Endodermal cell (in vitro differentiated cells): Measurements from ENCODE around the gene KLHL15. TPM values are rescaled to one million over a fixed set of nuclear protein-coding genes. Genes with fewer than 3 reads are reported as not detected.
A peak's percentile ranks its signal among the peaks of the same experiment; 100 is the strongest.

Experiments
- DNase-seq: peaks from one replicate; pipeline ENCODE4 v3.0.0-alpha.2; 2017
- H3K27ac ChIP-seq: 2 replicates; pipeline ENCODE4 v1.5.1; 2013; ENCODE audit warnings: mild to moderate bottlenecking, low read depth, low read length, moderate library complexity
- H3K27me3 ChIP-seq: 2 replicates; pipeline ENCODE4 v1.6.1; 2013; ENCODE audit warnings: mild to moderate bottlenecking, low read length, moderate library complexity; ENCODE audit not compliant: insufficient read depth, control insufficient read depth, poor library complexity, severe bottlenecking
- H3K36me3 ChIP-seq: 2 replicates; pipeline ENCODE4 v1.7.0; 2013; ENCODE audit warnings: mild to moderate bottlenecking, low read length, moderate library complexity; ENCODE audit not compliant: control insufficient read depth, insufficient read depth
- H3K4me1 ChIP-seq: one replicate; pipeline ENCODE4 v1.7.0; 2013; ENCODE audit warnings: low read length; ENCODE audit not compliant: control insufficient read depth, insufficient read depth
- H3K4me3 ChIP-seq: 2 replicates; pipeline ENCODE4 v1.5.1; 2013; ENCODE audit warnings: mild to moderate bottlenecking, low read length, moderate library complexity
- H3K9ac ChIP-seq: 2 replicates; pipeline ENCODE4 v1.6.1; 2013; ENCODE audit warnings: mild to moderate bottlenecking, low read length, moderate library complexity; ENCODE audit not compliant: poor library complexity, severe bottlenecking; ENCODE audit errors: extremely low read depth
- H3K9me3 ChIP-seq: 2 replicates; pipeline ENCODE4 v1.6.1; 2013; ENCODE audit warnings: mild to moderate bottlenecking, low read length, moderate library complexity; ENCODE audit not compliant: control insufficient read depth
- H3K27ac Mint-ChIP-seq: 2 replicates; pipeline ENCODE4 v1.8.0; 2020; ENCODE audit warnings: mixed read lengths
- H3K27me3 Mint-ChIP-seq: 2 replicates; pipeline ENCODE4 v1.8.0; 2021; ENCODE audit warnings: mild to moderate bottlenecking, mixed read lengths; ENCODE audit not compliant: insufficient read depth
- H3K36me3 Mint-ChIP-seq: 2 replicates; pipeline ENCODE4 v1.8.0; 2020; ENCODE audit warnings: low read depth, mixed read lengths
- H3K4me1 Mint-ChIP-seq: 2 replicates; pipeline ENCODE4 v1.8.0; 2020; ENCODE audit warnings: mixed read lengths
- H3K4me3 Mint-ChIP-seq: 2 replicates; pipeline ENCODE4 v1.8.0; 2020; ENCODE audit warnings: mild to moderate bottlenecking, moderate library complexity, mixed read lengths
- H3K9me3 Mint-ChIP-seq: 2 replicates; pipeline ENCODE4 v1.8.0; 2020; ENCODE audit warnings: mild to moderate bottlenecking, mixed read lengths
- WGBS, 2 experiments: methylation state at CpG; one replicate each; pipeline versions ENCODE4 v1.1.5 to v1.1.7; 2013; ENCODE audit warnings: missing lambda C conversion rate in 2 of 2, mixed read lengths in 1 of 2; ENCODE audit not compliant: insufficient coverage in 1 of 2, insufficient read length in 1 of 2; 5-methylcytosine and 5-hydroxymethylcytosine counted together
- total RNA-seq, 2 donors: library from RNA; stranded (reverse); fragmentation: NEBNext Ultra II Directional in 1 of 2; extraction: Animal tissue kit (Norgen Biotek cat#: 25700) in 1 of 2; gene quantifications; 2 replicates in 1 of 2; 3 replicates in 1 of 2; pipeline ENCODE4 v1.2.1, GENCODE V29; 2021
- TF ChIP-seq, protein P1 (sequence below): fragments of 200-600 bp; sonication (generic); conservative IDR thresholded peaks from 2 replicates; pipeline ENCODE4 v1.5.0; 2021; ENCODE audit warnings: antibody characterized with exemption, mild to moderate bottlenecking

The KLHL15 gene
- total RNA-seq, 2 donors from 2014 or later: 11.4 to 15.5 TPM

DNA sequence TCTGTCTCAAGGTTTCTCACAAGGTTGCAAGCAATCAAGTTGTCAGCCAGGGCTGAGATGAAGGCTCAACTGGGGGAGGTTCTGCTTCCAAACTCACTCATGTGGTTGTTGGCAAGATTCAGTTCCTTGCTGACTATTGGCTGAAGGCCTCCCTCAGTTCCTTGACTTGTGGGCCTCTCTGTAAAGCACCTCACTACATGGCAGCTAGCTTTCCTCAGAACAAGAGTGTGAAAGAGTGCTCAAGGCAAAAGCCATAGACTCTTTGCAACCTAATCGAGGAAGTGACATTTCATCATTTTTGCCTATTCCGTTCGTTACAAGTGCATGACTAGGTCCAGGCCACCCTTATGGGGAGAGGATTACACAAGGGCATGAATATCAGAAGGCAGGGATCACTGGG is 67.2 kb downstream of the KLHL15 start:
- peaks cover 2% of the 10 kb centered on the region for H3K4me1 Mint-ChIP-seq

DNA sequence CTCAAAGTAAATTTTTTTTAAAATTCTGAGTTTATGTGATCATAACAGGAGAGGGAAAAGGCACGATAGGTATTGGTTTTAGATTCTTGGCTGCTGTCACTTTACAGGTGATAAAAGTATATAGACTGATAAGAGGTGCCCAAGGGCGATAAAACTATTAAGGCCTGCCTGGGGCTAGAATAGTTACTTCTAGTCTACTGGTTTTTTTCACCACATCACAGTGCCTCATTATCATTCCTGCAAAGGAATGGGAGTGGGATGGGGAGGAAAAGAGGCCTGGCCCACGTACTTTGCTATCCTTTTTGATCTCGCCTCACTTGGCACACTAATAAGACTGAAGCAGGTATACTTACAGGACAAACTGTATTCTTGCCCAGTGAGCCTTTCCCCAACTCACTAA is 72.6 kb downstream of the KLHL15 start:
- peaks cover 2% of the 10 kb centered on the region for H3K27me3 Mint-ChIP-seq

More for the DNA sequence above, 67.2 kb downstream of the KLHL15 start:
- H3K9me3 ChIP-seq: no peaks in the 10 kb centered on the region
- no peaks in the 10 kb centered on the region for H3K27me3 ChIP-seq
- DNase-seq: peak; percentile 57
- H3K4me1 ChIP-seq: no peaks in the 10 kb centered on the region
- no peak overlapping the region for H3K9ac ChIP-seq
- no peak overlapping the region for H3K27ac ChIP-seq
- Mint-ChIP-seq H3K4me3 (no peak overlapping the region), H3K9me3 (no peaks in the 10 kb centered on the region), H3K27me3 (peaks cover 2% of the 10 kb centered on the region), H3K27ac (no peak overlapping the region), H3K36me3 (no peaks in the 10 kb centered on the region)
- H3K4me3 ChIP-seq: no peak overlapping the region
- no peaks in the 10 kb centered on the region for H3K36me3 ChIP-seq
- TF ChIP-seq, protein P1, sequence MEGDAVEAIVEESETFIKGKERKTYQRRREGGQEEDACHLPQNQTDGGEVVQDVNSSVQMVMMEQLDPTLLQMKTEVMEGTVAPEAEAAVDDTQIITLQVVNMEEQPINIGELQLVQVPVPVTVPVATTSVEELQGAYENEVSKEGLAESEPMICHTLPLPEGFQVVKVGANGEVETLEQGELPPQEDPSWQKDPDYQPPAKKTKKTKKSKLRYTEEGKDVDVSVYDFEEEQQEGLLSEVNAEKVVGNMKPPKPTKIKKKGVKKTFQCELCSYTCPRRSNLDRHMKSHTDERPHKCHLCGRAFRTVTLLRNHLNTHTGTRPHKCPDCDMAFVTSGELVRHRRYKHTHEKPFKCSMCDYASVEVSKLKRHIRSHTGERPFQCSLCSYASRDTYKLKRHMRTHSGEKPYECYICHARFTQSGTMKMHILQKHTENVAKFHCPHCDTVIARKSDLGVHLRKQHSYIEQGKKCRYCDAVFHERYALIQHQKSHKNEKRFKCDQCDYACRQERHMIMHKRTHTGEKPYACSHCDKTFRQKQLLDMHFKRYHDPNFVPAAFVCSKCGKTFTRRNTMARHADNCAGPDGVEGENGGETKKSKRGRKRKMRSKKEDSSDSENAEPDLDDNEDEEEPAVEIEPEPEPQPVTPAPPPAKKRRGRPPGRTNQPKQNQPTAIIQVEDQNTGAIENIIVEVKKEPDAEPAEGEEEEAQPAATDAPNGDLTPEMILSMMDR: no peak
- 91 to 92% methylated on average over 3 of the region's 3 CpGs for WGBS, 2 experiments

DNA sequence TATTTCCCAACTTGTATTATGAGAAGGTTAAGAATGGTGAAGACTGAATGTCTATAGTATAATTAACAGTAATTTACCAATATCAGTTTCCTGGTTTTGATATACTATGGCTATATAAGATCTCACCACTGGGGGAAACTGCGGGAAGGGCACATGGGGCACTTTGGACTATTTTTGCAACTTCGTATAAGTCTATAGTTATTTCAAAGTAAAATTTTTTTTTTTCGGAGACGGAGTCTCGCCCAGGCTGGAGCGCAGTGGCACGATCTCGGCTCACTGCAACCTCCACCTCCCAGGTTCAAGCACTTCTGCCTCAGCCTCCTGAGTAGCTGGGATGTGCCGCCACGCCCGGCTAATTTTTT is 73.1 kb downstream of the KLHL15 start:
- TF ChIP-seq, protein P1: peak; percentile 54
- no peaks in the 10 kb centered on the region for H3K4me1 ChIP-seq
- DNase-seq: no peak
- H3K4me3 Mint-ChIP-seq: no peak overlapping the region
- H3K27ac Mint-ChIP-seq: no peak overlapping the region
- no peaks in the 10 kb centered on the region for H3K27me3 ChIP-seq
- H3K27ac ChIP-seq: no peak overlapping the region
- H3K27me3 Mint-ChIP-seq: peaks cover 2% of the 10 kb centered on the region
- no peaks in the 10 kb centered on the region for H3K9me3 ChIP-seq
- H3K4me3 ChIP-seq: no peak overlapping the region
- H3K36me3 ChIP-seq: no peaks in the 10 kb centered on the region
- 90 to 92% methylated on average over 2 to 6 of the region's 11 CpGs for WGBS, 2 experiments
- H3K36me3 Mint-ChIP-seq: no peaks in the 10 kb centered on the region
- no peaks in the 10 kb centered on the region for H3K9me3 Mint-ChIP-seq
- H3K4me1 Mint-ChIP-seq: peaks cover 16% of the 10 kb centered on the region
- H3K9ac ChIP-seq: no peak overlapping the region

More for the DNA sequence above, 72.6 kb downstream of the KLHL15 start:
- DNase-seq: no peak
- H3K4me3 ChIP-seq: no peak overlapping the region
- H3K27me3 ChIP-seq: no peaks in the 10 kb centered on the region
- Mint-ChIP-seq H3K4me1 (peaks cover 16% of the 10 kb centered on the region), H3K9me3 (no peaks in the 10 kb centered on the region), H3K4me3 (no peak overlapping the region), H3K27ac (no peak overlapping the region), H3K36me3 (no peaks in the 10 kb centered on the region)
- H3K4me1 ChIP-seq: no peaks in the 10 kb centered on the region
- TF ChIP-seq, protein P1: no peak
- no peak overlapping the region for H3K9ac ChIP-seq
- no peak overlapping the region for H3K27ac ChIP-seq
- H3K9me3 ChIP-seq: no peaks in the 10 kb centered on the region
- WGBS, 2 experiments: 60% methylated on average over 2 of the region's 4 CpGs; no CpG with 5 or more reads in 1 of the 2 experiments
- no peaks in the 10 kb centered on the region for H3K36me3 ChIP-seq
